Measurements from ENCODE around the gene RGS17.

RGS17 gene

DNA sequence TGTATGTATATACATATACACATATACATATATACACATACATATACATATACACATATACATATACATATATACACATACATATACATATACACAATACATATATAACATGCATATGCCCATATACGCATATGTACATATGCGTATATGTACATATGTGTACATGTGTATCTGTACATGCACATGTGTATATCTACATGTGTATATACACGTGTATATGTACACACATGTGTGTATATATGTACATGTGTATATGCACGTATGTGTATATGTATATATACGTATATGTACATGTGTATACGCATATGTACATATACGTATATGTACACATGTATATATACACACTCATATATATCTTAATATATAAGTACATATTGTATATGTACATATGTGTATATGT, 60.3 kb downstream of the RGS17 start:
- H2AFZ ChIP-seq (ENCODE audit: insufficient read depth, low read length, poor library complexity), result no peak overlapping the region
- WGBS (ENCODE audit: extremely low coverage, insufficient coverage, insufficient read length), result no CpG with 5 or more reads among the region's 7 CpGs
- H4K91ac ChIP-seq (ENCODE audit: low read depth, low read length), result no peak overlapping the region
- H3K4ac ChIP-seq (ENCODE audit: low read depth, low read length), result no peak overlapping the region
- no peaks in the 10 kb centered on the region for H3K79me2 ChIP-seq (ENCODE audit: control insufficient read depth, insufficient read depth, low read length, poor library complexity)
- no peaks in the 10 kb centered on the region for H3K36me3 ChIP-seq (ENCODE audit: control insufficient read depth in 1 of 2, insufficient read depth in 2 of 2, low read length in 2 of 2)
- H4K8ac ChIP-seq (ENCODE audit: low read depth, low read length), result no peak overlapping the region
- no peak overlapping the region for H4K12ac ChIP-seq (ENCODE audit: low read depth, low read length)
- no peak overlapping the region for H3K18ac ChIP-seq (ENCODE audit: low read length)
- H3K4me1 ChIP-seq (ENCODE audit: control insufficient read depth in 1 of 2, insufficient read depth in 2 of 2, low read length in 2 of 2), result no peaks in the 10 kb centered on the region
- H2AK5ac ChIP-seq (ENCODE audit: low read length), result no peak overlapping the region
- H3K23ac ChIP-seq (ENCODE audit: low read length), result no peak overlapping the region
- H3K9me3 ChIP-seq (ENCODE audit: insufficient read depth, low read depth, low read length), result no peaks in the 10 kb centered on the region
- no peak overlapping the region for H3K9ac ChIP-seq (ENCODE audit: low read length)
- H2BK120ac ChIP-seq (ENCODE audit: insufficient read depth, low read length, poor library complexity), result no peak overlapping the region
- H3K79me1 ChIP-seq (ENCODE audit: low read length), result no peaks in the 10 kb centered on the region
- no peaks in the 10 kb centered on the region for H3K27me3 ChIP-seq (ENCODE audit: insufficient read depth, low read length)
- no peak overlapping the region for H2BK5ac ChIP-seq (ENCODE audit: low read depth, low read length, poor library complexity)
- no peak overlapping the region for H3K4me3 ChIP-seq (ENCODE audit: low read depth, low read length)
- H3K4me2 ChIP-seq (ENCODE audit: low read length), result no peak overlapping the region
- no peak overlapping the region for H2BK12ac ChIP-seq (ENCODE audit: low read length)
- DNase-seq, result no peak
- no peak overlapping the region for H3K14ac ChIP-seq (ENCODE audit: low read length)
- no peak overlapping the region for H3K27ac ChIP-seq (ENCODE audit: low read depth, low read length)

DNA sequence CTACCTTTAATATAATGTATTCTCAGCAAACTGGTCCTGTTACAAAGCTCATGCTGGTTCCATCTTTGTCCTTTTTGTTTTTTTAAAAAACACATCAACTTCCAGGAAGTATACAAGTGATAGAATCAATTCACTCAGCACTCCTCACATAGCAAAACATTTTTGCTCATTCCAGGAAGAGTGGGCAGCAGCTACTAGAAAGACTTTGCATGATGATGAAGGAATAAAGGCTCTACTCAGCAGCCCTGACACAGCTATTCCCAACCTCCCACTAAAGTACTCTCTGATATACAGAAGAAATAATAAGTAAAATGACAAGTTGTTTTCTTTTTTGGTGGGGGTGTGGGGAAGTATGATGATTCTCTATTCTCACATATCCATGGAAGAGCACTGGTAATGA, 61.2 kb downstream of the RGS17 start:
- H3K27ac ChIP-seq (ENCODE audit: low read depth, low read length), result no peak overlapping the region
- no peak overlapping the region for H2BK12ac ChIP-seq (ENCODE audit: low read length)
- H4K91ac ChIP-seq (ENCODE audit: low read depth, low read length), result no peak overlapping the region
- no peaks in the 10 kb centered on the region for H3K79me1 ChIP-seq (ENCODE audit: low read length)
- no peaks in the 10 kb centered on the region for H3K9me3 ChIP-seq (ENCODE audit: insufficient read depth, low read depth, low read length)
- no peak overlapping the region for H2BK5ac ChIP-seq (ENCODE audit: low read depth, low read length, poor library complexity)
- no peak overlapping the region for H2AK5ac ChIP-seq (ENCODE audit: low read length)
- no peak overlapping the region for H3K23ac ChIP-seq (ENCODE audit: low read length)
- H3K36me3 ChIP-seq (ENCODE audit: control insufficient read depth in 1 of 2, insufficient read depth in 2 of 2, low read length in 2 of 2), result no peaks in the 10 kb centered on the region
- no peak overlapping the region for H2AFZ ChIP-seq (ENCODE audit: insufficient read depth, low read length, poor library complexity)
- no peaks in the 10 kb centered on the region for H3K27me3 ChIP-seq (ENCODE audit: insufficient read depth, low read length)
- H3K4me2 ChIP-seq (ENCODE audit: low read length), result no peak overlapping the region
- H3K4me1 ChIP-seq (ENCODE audit: control insufficient read depth in 1 of 2, insufficient read depth in 2 of 2, low read length in 2 of 2), result no peaks in the 10 kb centered on the region
- DNase-seq, result no peak
- H4K12ac ChIP-seq (ENCODE audit: low read depth, low read length), result no peak overlapping the region
- H3K9ac ChIP-seq (ENCODE audit: low read length), result no peak overlapping the region
- H4K8ac ChIP-seq (ENCODE audit: low read depth, low read length), result no peak overlapping the region
- H2BK120ac ChIP-seq (ENCODE audit: insufficient read depth, low read length, poor library complexity), result no peak overlapping the region
- no peak overlapping the region for H3K14ac ChIP-seq (ENCODE audit: low read length)
- no peaks in the 10 kb centered on the region for H3K79me2 ChIP-seq (ENCODE audit: control insufficient read depth, insufficient read depth, low read length, poor library complexity)
- H3K4ac ChIP-seq (ENCODE audit: low read depth, low read length), result no peak overlapping the region
- no peak overlapping the region for H3K18ac ChIP-seq (ENCODE audit: low read length)
- no peak overlapping the region for H3K4me3 ChIP-seq (ENCODE audit: low read depth, low read length)

GRCh38 chr6:153065222-153065621, 65.9 kb downstream of the RGS17 start:
- DNase-seq, result no peak
- H3K4me1 ChIP-seq (ENCODE audit: control insufficient read depth in 1 of 2, insufficient read depth in 2 of 2, low read length in 2 of 2), result no peaks in the 10 kb centered on the region

GRCh38 chr6:153063936-153064335, 67.1 kb downstream of the RGS17 start:
- Histone ChIP-seq H3K4ac (ENCODE audit: low read depth, low read length) (no peak overlapping the region), H3K23ac (ENCODE audit: low read length) (no peak overlapping the region), H4K12ac (ENCODE audit: low read depth, low read length) (no peak overlapping the region), H3K14ac (ENCODE audit: low read length) (no peak overlapping the region), H4K91ac (ENCODE audit: low read depth, low read length) (no peak overlapping the region), H2AK5ac (ENCODE audit: low read length) (no peak overlapping the region), H3K18ac (ENCODE audit: low read length) (no peak overlapping the region), H2BK12ac (ENCODE audit: low read length) (no peak overlapping the region), H3K36me3 (ENCODE audit: control insufficient read depth in 1 of 2, insufficient read depth in 2 of 2, low read length in 2 of 2) (no peaks in the 10 kb centered on the region), H3K4me1 (ENCODE audit: control insufficient read depth in 1 of 2, insufficient read depth in 2 of 2, low read length in 2 of 2) (no peaks in the 10 kb centered on the region), H2BK5ac (ENCODE audit: low read depth, low read length, poor library complexity) (no peak overlapping the region), H4K8ac (ENCODE audit: low read depth, low read length) (no peak overlapping the region), H3K4me3 (ENCODE audit: low read depth, low read length) (no peak overlapping the region), H3K9me3 (ENCODE audit: insufficient read depth, low read depth, low read length) (no peaks in the 10 kb centered on the region), H2BK120ac (ENCODE audit: insufficient read depth, low read length, poor library complexity) (no peak overlapping the region), H2AFZ (ENCODE audit: insufficient read depth, low read length, poor library complexity) (no peak overlapping the region), H3K27me3 (ENCODE audit: insufficient read depth, low read length) (no peaks in the 10 kb centered on the region), H3K9ac (ENCODE audit: low read length) (no peak overlapping the region), H3K79me1 (ENCODE audit: low read length) (no peaks in the 10 kb centered on the region), H3K27ac (ENCODE audit: low read depth, low read length) (no peak overlapping the region), H3K4me2 (ENCODE audit: low read length) (no peak overlapping the region), H3K79me2 (ENCODE audit: control insufficient read depth, insufficient read depth, low read length, poor library complexity) (no peaks in the 10 kb centered on the region)
- no peak for DNase-seq

More at GRCh38 chr6:153065222-153065621, 65.9 kb downstream of the RGS17 start:
- no peak overlapping the region for H2BK5ac ChIP-seq (ENCODE audit: low read depth, low read length, poor library complexity)
- H3K79me1 ChIP-seq (ENCODE audit: low read length), result no peaks in the 10 kb centered on the region
- no peak overlapping the region for H3K9ac ChIP-seq (ENCODE audit: low read length)
- H4K12ac ChIP-seq (ENCODE audit: low read depth, low read length), result no peak overlapping the region
- H3K4ac ChIP-seq (ENCODE audit: low read depth, low read length), result no peak overlapping the region
- no peak overlapping the region for H4K8ac ChIP-seq (ENCODE audit: low read depth, low read length)
- H3K27me3 ChIP-seq (ENCODE audit: insufficient read depth, low read length), result no peaks in the 10 kb centered on the region
- no peaks in the 10 kb centered on the region for H3K36me3 ChIP-seq (ENCODE audit: control insufficient read depth in 1 of 2, insufficient read depth in 2 of 2, low read length in 2 of 2)
- H2AK5ac ChIP-seq (ENCODE audit: low read length), result no peak overlapping the region
- H4K91ac ChIP-seq (ENCODE audit: low read depth, low read length), result no peak overlapping the region
- no peak overlapping the region for H3K14ac ChIP-seq (ENCODE audit: low read length)
- no peak overlapping the region for H3K23ac ChIP-seq (ENCODE audit: low read length)
- H2BK120ac ChIP-seq (ENCODE audit: insufficient read depth, low read length, poor library complexity), result no peak overlapping the region
- H3K9me3 ChIP-seq (ENCODE audit: insufficient read depth, low read depth, low read length), result no peaks in the 10 kb centered on the region
- H3K18ac ChIP-seq (ENCODE audit: low read length), result no peak overlapping the region
- no peak overlapping the region for H3K4me2 ChIP-seq (ENCODE audit: low read length)
- no peak overlapping the region for H3K27ac ChIP-seq (ENCODE audit: low read depth, low read length)
- no peak overlapping the region for H2BK12ac ChIP-seq (ENCODE audit: low read length)
- no peak overlapping the region for H3K4me3 ChIP-seq (ENCODE audit: low read depth, low read length)
- H3K79me2 ChIP-seq (ENCODE audit: control insufficient read depth, insufficient read depth, low read length, poor library complexity), result no peaks in the 10 kb centered on the region
- H2AFZ ChIP-seq (ENCODE audit: insufficient read depth, low read length, poor library complexity), result no peak overlapping the region

GRCh38 chr6:153062516-153062915, 68.6 kb downstream of the RGS17 start:
- Histone ChIP-seq H3K9ac (ENCODE audit: low read length) (no peak overlapping the region), H3K4me2 (ENCODE audit: low read length) (no peak overlapping the region), H3K18ac (ENCODE audit: low read length) (no peak overlapping the region), H3K27me3 (ENCODE audit: insufficient read depth, low read length) (no peaks in the 10 kb centered on the region), H2BK120ac (ENCODE audit: insufficient read depth, low read length, poor library complexity) (no peak overlapping the region), H3K14ac (ENCODE audit: low read length) (no peak overlapping the region), H2AK5ac (ENCODE audit: low read length) (no peak overlapping the region), H4K91ac (ENCODE audit: low read depth, low read length) (no peak overlapping the region), H3K79me2 (ENCODE audit: control insufficient read depth, insufficient read depth, low read length, poor library complexity) (no peaks in the 10 kb centered on the region), H3K4me1 (ENCODE audit: control insufficient read depth in 1 of 2, insufficient read depth in 2 of 2, low read length in 2 of 2) (no peaks in the 10 kb centered on the region), H3K23ac (ENCODE audit: low read length) (no peak overlapping the region), H3K9me3 (ENCODE audit: insufficient read depth, low read depth, low read length) (no peaks in the 10 kb centered on the region), H4K8ac (ENCODE audit: low read depth, low read length) (no peak overlapping the region), H3K4ac (ENCODE audit: low read depth, low read length) (no peak overlapping the region), H3K4me3 (ENCODE audit: low read depth, low read length) (no peak overlapping the region), H3K36me3 (ENCODE audit: control insufficient read depth in 1 of 2, insufficient read depth in 2 of 2, low read length in 2 of 2) (no peaks in the 10 kb centered on the region), H2BK12ac (ENCODE audit: low read length) (no peak overlapping the region), H4K12ac (ENCODE audit: low read depth, low read length) (no peak overlapping the region), H3K79me1 (ENCODE audit: low read length) (no peaks in the 10 kb centered on the region), H2AFZ (ENCODE audit: insufficient read depth, low read length, poor library complexity) (no peak overlapping the region), H2BK5ac (ENCODE audit: low read depth, low read length, poor library complexity) (no peak overlapping the region), H3K27ac (ENCODE audit: low read depth, low read length) (no peak overlapping the region)
- DNase-seq, result no peak
- WGBS (ENCODE audit: extremely low coverage, insufficient coverage, insufficient read length), result no CpG with 5 or more reads among the region's 2 CpGs
